ENCODE data around the gene NELL1.
A peak's percentile ranks its signal among the peaks of the same experiment; 100 is the strongest.

NELL1 gene

GRCh38 chr11:21588754-21589153, 919.4 kb downstream of the NELL1 start:
- Histone ChIP-seq H3K4ac (ENCODE audit: low read depth, low read length) (no peak overlapping the region), H2BK15ac (replicated peaks; ENCODE audit: low read depth) (no peak overlapping the region), H3K79me2 (ENCODE audit: control insufficient read depth, insufficient read depth, low read length) (no peaks in the 10 kb centered on the region), H3K27ac (ENCODE audit: low read depth, low read length) (no peak overlapping the region), H3K56ac (ENCODE audit: low read length) (no peak overlapping the region), H2BK120ac (ENCODE audit: low read depth, low read length) (no peak overlapping the region), H3K9ac (ENCODE audit: low read length) (no peak overlapping the region), H4K5ac (ENCODE audit: low read length) (no peak overlapping the region), H2BK5ac (ENCODE audit: low read length) (no peak overlapping the region), H3K4me1 (ENCODE audit: control insufficient read depth, low read depth, low read length) (no peaks in the 10 kb centered on the region), H3K4me2 (ENCODE audit: low read length) (no peak overlapping the region), H3K79me1 (ENCODE audit: low read length) (no peaks in the 10 kb centered on the region), H3K18ac (ENCODE audit: low read length) (no peak overlapping the region), H4K8ac (ENCODE audit: low read depth, low read length) (no peak overlapping the region), H2AK5ac (ENCODE audit: low read length) (no peak overlapping the region), H3K23ac (ENCODE audit: low read length) (no peak overlapping the region), H3K27me3 (ENCODE audit: insufficient read depth, low read length, poor library complexity) (no peaks in the 10 kb centered on the region), H3K4me3 (ENCODE audit: low read length) (no peak overlapping the region), H3K36me3 (ENCODE audit: control insufficient read depth, insufficient read depth, low read length) (no peaks in the 10 kb centered on the region)
- WGBS (ENCODE audit: extremely low coverage, insufficient coverage, low lambda C conversion rate) = no CpG with 5 or more reads among the region's 2 CpGs
- peak; percentile 66 for DNase-seq

DNA sequence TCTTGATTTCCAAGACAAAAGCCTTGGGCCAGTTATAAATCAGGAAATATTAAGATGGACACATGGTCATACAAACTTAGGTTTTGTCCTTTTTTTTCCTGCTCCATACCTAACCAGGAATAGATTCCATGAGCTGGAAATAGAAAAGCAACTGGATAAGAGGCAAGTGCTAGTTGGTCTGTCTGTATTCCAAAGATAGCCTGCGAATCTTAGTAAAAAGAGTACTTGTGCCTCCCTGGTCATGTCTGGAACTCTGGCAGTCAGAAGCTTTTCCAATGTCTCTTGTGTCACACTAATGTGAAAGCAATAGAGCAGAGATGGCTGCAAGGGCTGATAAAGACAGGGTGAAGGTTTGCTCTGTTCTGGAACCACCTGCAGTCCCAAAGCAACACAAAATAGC, 933.3 kb downstream of the NELL1 start:
- Histone ChIP-seq H3K56ac (ENCODE audit: low read length) (no peak overlapping the region), H2BK15ac (replicated peaks; ENCODE audit: low read depth) (no peak overlapping the region), H3K4me2 (ENCODE audit: low read length) (no peak overlapping the region), H3K27ac (ENCODE audit: low read depth, low read length) (no peak overlapping the region), H3K4ac (ENCODE audit: low read depth, low read length) (no peak overlapping the region), H3K36me3 (ENCODE audit: control insufficient read depth, insufficient read depth, low read length) (no peaks in the 10 kb centered on the region), H3K4me3 (ENCODE audit: low read length) (no peak overlapping the region), H3K27me3 (ENCODE audit: insufficient read depth, low read length, poor library complexity) (no peaks in the 10 kb centered on the region), H3K79me1 (ENCODE audit: low read length) (no peaks in the 10 kb centered on the region), H3K79me2 (ENCODE audit: control insufficient read depth, insufficient read depth, low read length) (no peaks in the 10 kb centered on the region), H2BK5ac (ENCODE audit: low read length) (no peak overlapping the region), H4K8ac (ENCODE audit: low read depth, low read length) (no peak overlapping the region), H3K23ac (ENCODE audit: low read length) (no peak overlapping the region), H4K5ac (ENCODE audit: low read length) (no peak overlapping the region), H2BK120ac (ENCODE audit: low read depth, low read length) (no peak overlapping the region), H3K9ac (ENCODE audit: low read length) (no peak overlapping the region), H2AK5ac (ENCODE audit: low read length) (no peak overlapping the region), H3K18ac (ENCODE audit: low read length) (no peak overlapping the region), H3K4me1 (ENCODE audit: control insufficient read depth, low read depth, low read length) (no peaks in the 10 kb centered on the region)
- no CpG with 5 or more reads among the region's 1 CpG for WGBS (ENCODE audit: extremely low coverage, insufficient coverage, low lambda C conversion rate)
- DNase-seq = no peak

GRCh38 chr11:21603886-21604285, 934.5 kb downstream of the NELL1 start:
- Histone ChIP-seq H4K5ac (ENCODE audit: low read length) (no peak overlapping the region), H2BK5ac (ENCODE audit: low read length) (no peak overlapping the region), H3K4me3 (ENCODE audit: low read length) (no peak overlapping the region), H3K18ac (ENCODE audit: low read length) (no peak overlapping the region), H3K4me1 (ENCODE audit: control insufficient read depth, low read depth, low read length) (no peaks in the 10 kb centered on the region), H2AK5ac (ENCODE audit: low read length) (no peak overlapping the region), H3K27me3 (ENCODE audit: insufficient read depth, low read length, poor library complexity) (no peaks in the 10 kb centered on the region), H2BK15ac (replicated peaks; ENCODE audit: low read depth) (no peak overlapping the region), H3K79me2 (ENCODE audit: control insufficient read depth, insufficient read depth, low read length) (no peaks in the 10 kb centered on the region), H3K4me2 (ENCODE audit: low read length) (no peak overlapping the region), H3K36me3 (ENCODE audit: control insufficient read depth, insufficient read depth, low read length) (no peaks in the 10 kb centered on the region), H3K79me1 (ENCODE audit: low read length) (no peaks in the 10 kb centered on the region), H3K4ac (ENCODE audit: low read depth, low read length) (no peak overlapping the region), H4K8ac (ENCODE audit: low read depth, low read length) (no peak overlapping the region), H2BK120ac (ENCODE audit: low read depth, low read length) (no peak overlapping the region), H3K56ac (ENCODE audit: low read length) (no peak overlapping the region), H3K23ac (ENCODE audit: low read length) (no peak overlapping the region), H3K9ac (ENCODE audit: low read length) (no peak overlapping the region), H3K27ac (ENCODE audit: low read depth, low read length) (no peak overlapping the region)
- DNase-seq = no peak
- WGBS (ENCODE audit: extremely low coverage, insufficient coverage, low lambda C conversion rate) = no CpG with 5 or more reads among the region's 3 CpGs

GRCh38 chr11:21604564-21604963, 935.2 kb downstream of the NELL1 start:
- Histone ChIP-seq H3K9ac (ENCODE audit: low read length) (no peak overlapping the region), H2BK5ac (ENCODE audit: low read length) (no peak overlapping the region)

GRCh38 chr11:21612326-21612725, 942.9 kb downstream of the NELL1 start:
- WGBS (ENCODE audit: extremely low coverage, insufficient coverage, low lambda C conversion rate) = no CpG with 5 or more reads among the region's 3 CpGs

More at GRCh38 chr11:21604564-21604963, 935.2 kb downstream of the NELL1 start:
- WGBS (ENCODE audit: extremely low coverage, insufficient coverage, low lambda C conversion rate) = no CpG with 5 or more reads among the region's 3 CpGs
- Histone ChIP-seq H4K5ac (ENCODE audit: low read length) (no peak overlapping the region), H2BK15ac (replicated peaks; ENCODE audit: low read depth) (no peak overlapping the region), H3K79me1 (ENCODE audit: low read length) (no peaks in the 10 kb centered on the region), H3K36me3 (ENCODE audit: control insufficient read depth, insufficient read depth, low read length) (no peaks in the 10 kb centered on the region), H3K4me1 (ENCODE audit: control insufficient read depth, low read depth, low read length) (no peaks in the 10 kb centered on the region), H3K18ac (ENCODE audit: low read length) (no peak overlapping the region), H3K79me2 (ENCODE audit: control insufficient read depth, insufficient read depth, low read length) (no peaks in the 10 kb centered on the region), H3K4ac (ENCODE audit: low read depth, low read length) (no peak overlapping the region), H3K4me2 (ENCODE audit: low read length) (no peak overlapping the region), H3K4me3 (ENCODE audit: low read length) (no peak overlapping the region), H3K56ac (ENCODE audit: low read length) (no peak overlapping the region), H4K8ac (ENCODE audit: low read depth, low read length) (no peak overlapping the region), H3K27ac (ENCODE audit: low read depth, low read length) (no peak overlapping the region), H3K27me3 (ENCODE audit: insufficient read depth, low read length, poor library complexity) (no peaks in the 10 kb centered on the region), H3K23ac (ENCODE audit: low read length) (no peak overlapping the region), H2AK5ac (ENCODE audit: low read length) (no peak overlapping the region), H2BK120ac (ENCODE audit: low read depth, low read length) (no peak overlapping the region)
- no peak for DNase-seq

GRCh38 chr11:21614961-21615360, 945.6 kb downstream of the NELL1 start:
- H2BK15ac ChIP-seq (replicated peaks; ENCODE audit: low read depth) = no peak overlapping the region
- no peak overlapping the region for H3K18ac ChIP-seq (ENCODE audit: low read length)
- H3K79me2 ChIP-seq (ENCODE audit: control insufficient read depth, insufficient read depth, low read length) = no peaks in the 10 kb centered on the region
- no peak overlapping the region for H4K5ac ChIP-seq (ENCODE audit: low read length)
- WGBS (ENCODE audit: extremely low coverage, insufficient coverage, low lambda C conversion rate) = no CpG with 5 or more reads among the region's 5 CpGs
- peaks cover 5% of the 10 kb centered on the region for H3K4me1 ChIP-seq (ENCODE audit: control insufficient read depth, low read depth, low read length)
- no peak overlapping the region for H2BK5ac ChIP-seq (ENCODE audit: low read length)
- H3K36me3 ChIP-seq (ENCODE audit: control insufficient read depth, insufficient read depth, low read length) = no peaks in the 10 kb centered on the region
- no peak for DNase-seq
- no peak overlapping the region for H2AK5ac ChIP-seq (ENCODE audit: low read length)
- no peaks in the 10 kb centered on the region for H3K27me3 ChIP-seq (ENCODE audit: insufficient read depth, low read length, poor library complexity)
- no peaks in the 10 kb centered on the region for H3K79me1 ChIP-seq (ENCODE audit: low read length)
- H3K56ac ChIP-seq (ENCODE audit: low read length) = no peak overlapping the region
- no peak overlapping the region for H3K27ac ChIP-seq (ENCODE audit: low read depth, low read length)
- H3K23ac ChIP-seq (ENCODE audit: low read length) = no peak overlapping the region
- no peak overlapping the region for H3K4me3 ChIP-seq (ENCODE audit: low read length)
- peak overlapping the region; percentile 45 for H2BK120ac ChIP-seq (ENCODE audit: low read depth, low read length)
- no peak overlapping the region for H4K8ac ChIP-seq (ENCODE audit: low read depth, low read length)
- no peak overlapping the region for H3K9ac ChIP-seq (ENCODE audit: low read length)
- no peak overlapping the region for H3K4ac ChIP-seq (ENCODE audit: low read depth, low read length)
- no peak overlapping the region for H3K4me2 ChIP-seq (ENCODE audit: low read length)

More at GRCh38 chr11:21612326-21612725, 942.9 kb downstream of the NELL1 start:
- Histone ChIP-seq H3K79me1 (ENCODE audit: low read length) (no peaks in the 10 kb centered on the region), H3K18ac (ENCODE audit: low read length) (no peak overlapping the region), H3K4me3 (ENCODE audit: low read length) (no peak overlapping the region), H3K27ac (ENCODE audit: low read depth, low read length) (no peak overlapping the region), H3K9ac (ENCODE audit: low read length) (no peak overlapping the region), H2BK5ac (ENCODE audit: low read length) (no peak overlapping the region), H2AK5ac (ENCODE audit: low read length) (no peak overlapping the region), H3K23ac (ENCODE audit: low read length) (no peak overlapping the region), H3K4ac (ENCODE audit: low read depth, low read length) (no peak overlapping the region), H2BK120ac (ENCODE audit: low read depth, low read length) (no peak overlapping the region), H3K4me2 (ENCODE audit: low read length) (no peak overlapping the region), H3K56ac (ENCODE audit: low read length) (no peak overlapping the region), H3K79me2 (ENCODE audit: control insufficient read depth, insufficient read depth, low read length) (no peaks in the 10 kb centered on the region), H3K4me1 (ENCODE audit: control insufficient read depth, low read depth, low read length) (peaks cover 5% of the 10 kb centered on the region), H2BK15ac (replicated peaks; ENCODE audit: low read depth) (no peak overlapping the region), H3K36me3 (ENCODE audit: control insufficient read depth, insufficient read depth, low read length) (no peaks in the 10 kb centered on the region), H3K27me3 (ENCODE audit: insufficient read depth, low read length, poor library complexity) (no peaks in the 10 kb centered on the region), H4K5ac (ENCODE audit: low read length) (no peak overlapping the region), H4K8ac (ENCODE audit: low read depth, low read length) (no peak overlapping the region)
- DNase-seq = peak; percentile 78
